Hematopoietic multipotent progenitor cell treated with erythropoietin and hydrocortisone succinate and interleukin-3 and kit ligand, for 6 days (in vitro differentiated cells): ENCODE data around the gene ARHGDIB.

Experiments used
- DNase-seq: peaks from one replicate; pipeline ENCODE4 v3.0.0-alpha.2; 2015

ARHGDIB gene

GRCh38 chr12:14953752-14954151 lies 7.6 kb downstream of the ARHGDIB start:
- no peak for DNase-seq

- DNase-seq = peak; percentile 65
These were observed 9.0 kb downstream of the ARHGDIB start for GRCh38 chr12:14952299-14952921.

GRCh38 chr12:14951851-14952250 lies 9.6 kb downstream of the ARHGDIB start:
- no peak for DNase-seq

GRCh38 chr12:14950982-14951746 lies 10.2 kb downstream of the ARHGDIB start:
- no peak for DNase-seq

GRCh38 chr12:14950421-14950820 lies 11.0 kb downstream of the ARHGDIB start:
- DNase-seq = no peak

GRCh38 chr12:14949631-14950030 lies 11.8 kb downstream of the ARHGDIB start:
- no peak for DNase-seq

GRCh38 chr12:14948672-14949071 lies 12.7 kb downstream of the ARHGDIB start:
- peak; percentile 82 for DNase-seq

GRCh38 chr12:14946861-14947260 lies 14.5 kb downstream of the ARHGDIB start:
- no peak for DNase-seq

- DNase-seq = no peak
These were observed 15.2 kb downstream of the ARHGDIB start for GRCh38 chr12:14946162-14946561.

GRCh38 chr12:14942196-14942931 lies 19.0 kb downstream of the ARHGDIB start:
- no peak for DNase-seq

- no peak for DNase-seq
These were observed 20.0 kb downstream of the ARHGDIB start for GRCh38 chr12:14941369-14941768.

GRCh38 chr12:14938301-14938700 lies 23.1 kb downstream of the ARHGDIB start, which contains the start of gene ERP27:
ERP27 (minus strand) TSS chr12:14938537; CDS start chr12:14938508, 29 bp downstream.
- DNase-seq = no peak

GRCh38 chr12:14937689-14938088 lies 23.7 kb downstream of the ARHGDIB start:
- peak; percentile 49 for DNase-seq

- DNase-seq = no peak
These were observed 24.4 kb downstream of the ARHGDIB start for GRCh38 chr12:14937014-14937413.

- no peak for DNase-seq
These were observed 25.1 kb downstream of the ARHGDIB start for GRCh38 chr12:14936224-14936861.

GRCh38 chr12:14935031-14935430 lies 26.4 kb downstream of the ARHGDIB start:
- DNase-seq = no peak

GRCh38 chr12:14934511-14934910 lies 26.9 kb downstream of the ARHGDIB start:
- DNase-seq = no peak

GRCh38 chr12:14931791-14932560 lies 29.4 kb downstream of the ARHGDIB start:
- DNase-seq = no peak

GRCh38 chr12:14931359-14931758 lies 30.0 kb downstream of the ARHGDIB start:
- DNase-seq = no peak

GRCh38 chr12:14930299-14930698 lies 31.1 kb downstream of the ARHGDIB start:
- DNase-seq = no peak

GRCh38 chr12:14928931-14929330 lies 32.5 kb downstream of the ARHGDIB start:
- DNase-seq = no peak

- DNase-seq = no peak
These were observed 34.1 kb downstream of the ARHGDIB start for GRCh38 chr12:14927267-14927666.
